IPS DF 4.7 (cell line): Measurements from ENCODE around the gene PEX12.
"Not testable (repeated sequence)": the region's sequence is repeated elsewhere in the genome, so short reads cannot be mapped to it uniquely, and the experiment has no call there.

Source experiments
- DNase-seq: peaks from one replicate; pipeline ENCODE4 v3.0.0-alpha.2; 2013; ENCODE audit warnings: low spot score; ENCODE audit errors: extremely low read depth

Gene PEX12

GRCh38 chr17:35578929-35579432 is 610 bp upstream of the PEX12 start:
- DNase-seq, result no peak

GRCh38 chr17:35577830-35578196 is 558 bp downstream of the PEX12 start:
- DNase-seq, result no peak

GRCh38 chr17:35575759-35576158 is 2.6 kb downstream of the PEX12 start:
- DNase-seq, result no peak

GRCh38 chr17:35569405-35569804 is 9.0 kb downstream of the PEX12 start:
- DNase-seq, result no peak

GRCh38 chr17:35568561-35568960 is 9.8 kb downstream of the PEX12 start:
- no peak for DNase-seq

GRCh38 chr17:35566968-35567367 is 11.4 kb downstream of the PEX12 start:
- DNase-seq, result no peak

GRCh38 chr17:35563181-35563580 is 15.2 kb downstream of the PEX12 start:
- not testable (repeated sequence) for DNase-seq

- no peak for DNase-seq
Measured at GRCh38 chr17:35560703-35561102, 17.7 kb downstream of the PEX12 start, which contains the start of gene SLFN14. Gene SLFN14 (minus strand): TSS chr17:35560819. CDS start chr17:35558062, 2,757 bp downstream.

- no peak for DNase-seq
Measured at GRCh38 chr17:35559495-35560210, 18.7 kb downstream of the PEX12 start.

GRCh38 chr17:35557353-35557752 is 21.0 kb downstream of the PEX12 start:
- DNase-seq, result no peak

GRCh38 chr17:35555691-35556090 is 22.7 kb downstream of the PEX12 start:
- no peak for DNase-seq

GRCh38 chr17:35554668-35555067 is 23.7 kb downstream of the PEX12 start:
- no peak for DNase-seq

GRCh38 chr17:35553310-35553709 is 25.1 kb downstream of the PEX12 start:
- no peak for DNase-seq

- no peak for DNase-seq
Measured at GRCh38 chr17:35548978-35549377, 29.4 kb downstream of the PEX12 start.

GRCh38 chr17:35548208-35548810 is 30.1 kb downstream of the PEX12 start:
- DNase-seq, result no peak

GRCh38 chr17:35546487-35546886 is 31.9 kb downstream of the PEX12 start:
- DNase-seq, result no peak

GRCh38 chr17:35545150-35545549 is 33.2 kb downstream of the PEX12 start:
- no peak for DNase-seq

- no peak for DNase-seq
Measured at GRCh38 chr17:35543856-35544255, 34.5 kb downstream of the PEX12 start.

GRCh38 chr17:35542990-35543389 is 35.4 kb downstream of the PEX12 start:
- no peak for DNase-seq

GRCh38 chr17:35541434-35541833 is 36.9 kb downstream of the PEX12 start:
- DNase-seq, result no peak

- DNase-seq, result no peak
Measured at GRCh38 chr17:35540589-35541404, 37.6 kb downstream of the PEX12 start.

GRCh38 chr17:35539659-35540026 is 38.7 kb downstream of the PEX12 start:
- no peak for DNase-seq
